ENCODE data around the gene ENTPD2.
"Not testable (repeated sequence)": the region's sequence is repeated elsewhere in the genome, so short reads cannot be mapped to it uniquely, and the experiment has no call there.

Gene ENTPD2

DNA sequence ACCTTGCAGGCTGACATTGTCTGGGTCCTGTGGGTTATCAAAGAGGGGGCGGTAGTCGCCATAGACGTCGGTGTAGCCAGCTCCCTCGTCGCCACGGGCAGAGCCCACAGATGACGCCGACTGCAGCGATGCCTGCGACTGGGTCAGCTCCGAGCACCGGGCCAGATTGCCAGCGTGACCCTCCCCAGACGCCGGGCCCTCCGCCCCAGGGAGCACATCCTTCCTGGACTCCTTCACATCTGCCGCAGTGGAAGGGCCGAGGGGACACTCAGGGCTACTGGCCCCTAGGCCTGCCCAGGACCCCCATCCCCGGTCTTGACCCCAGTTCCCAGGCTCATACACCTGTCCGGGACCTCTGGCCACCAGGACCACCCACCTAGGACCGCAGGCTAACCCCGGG is 39.7 kb downstream of the ENTPD2 start:
- no peak for DNase-seq

GRCh38 chr9:137013571-137013940 is 40.3 kb downstream of the ENTPD2 start:
- no peak for DNase-seq

- DNase-seq, result no peak
These were observed 40.9 kb downstream of the ENTPD2 start for GRCh38 chr9:137012694-137013570.

DNA sequence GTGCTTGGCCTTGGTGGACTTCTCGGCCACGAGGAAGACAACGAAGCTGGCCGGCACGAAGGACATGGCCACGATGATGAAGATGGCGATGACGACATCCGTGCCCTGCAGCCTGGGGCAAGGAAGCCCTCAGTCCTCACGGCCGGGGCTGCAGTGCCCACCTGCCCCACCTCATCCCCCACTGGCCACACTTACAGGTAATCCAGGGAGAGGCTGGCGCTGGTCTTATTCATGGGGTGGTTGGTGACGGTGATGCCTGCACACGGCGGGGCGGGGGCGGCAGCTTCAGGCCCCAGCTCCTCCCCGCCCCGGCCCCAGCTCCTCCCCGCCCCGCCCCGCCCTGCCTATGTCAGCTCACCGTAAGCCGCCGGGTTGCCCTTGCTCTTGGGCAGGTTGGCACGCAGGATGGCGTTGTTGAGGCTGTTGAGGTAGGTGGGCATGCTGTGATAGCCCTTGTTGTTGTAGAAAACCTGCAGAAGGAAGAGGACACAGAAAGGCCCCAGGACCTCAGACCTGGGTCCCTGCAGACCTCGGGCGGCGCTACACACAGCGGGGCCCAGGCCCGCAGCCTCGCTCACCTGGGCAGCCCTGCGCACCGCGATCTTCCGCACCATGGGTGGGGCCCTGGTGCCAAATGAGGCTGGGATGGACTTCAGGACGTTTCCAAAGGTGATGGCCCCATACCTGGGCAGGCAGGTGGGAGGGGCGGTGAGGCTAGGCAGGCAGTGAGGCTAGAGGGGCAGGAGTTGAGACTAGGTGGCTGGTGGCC is 41.8 kb downstream of the ENTPD2 start:
- no peak for DNase-seq

GRCh38 chr9:137011156-137011555 is 42.7 kb downstream of the ENTPD2 start:
- DNase-seq, result no peak

- no peak for DNase-seq
These were observed 43.7 kb downstream of the ENTPD2 start for GRCh38 chr9:137009938-137010732.

DNA sequence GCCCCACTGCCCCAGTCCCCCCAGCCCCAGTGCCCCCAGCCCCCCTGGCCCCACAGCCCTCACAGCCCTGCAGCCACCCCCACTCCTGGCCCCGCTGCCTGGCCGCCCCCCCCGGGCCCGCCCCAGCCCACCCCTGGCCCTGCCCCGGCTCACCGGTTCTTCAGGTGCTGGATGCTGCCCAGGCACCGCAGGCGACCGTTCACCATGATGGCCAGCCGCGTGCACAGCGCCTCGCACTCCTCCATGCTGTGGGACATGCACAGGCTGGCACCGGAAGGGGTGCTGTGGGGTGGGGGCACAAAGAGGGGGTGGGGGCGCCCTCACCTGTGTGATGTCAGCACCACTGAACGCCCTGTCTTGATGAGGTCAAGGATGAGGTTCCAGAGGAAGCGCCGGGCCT is 44.6 kb downstream of the ENTPD2 start:
- DNase-seq, result no peak

DNA sequence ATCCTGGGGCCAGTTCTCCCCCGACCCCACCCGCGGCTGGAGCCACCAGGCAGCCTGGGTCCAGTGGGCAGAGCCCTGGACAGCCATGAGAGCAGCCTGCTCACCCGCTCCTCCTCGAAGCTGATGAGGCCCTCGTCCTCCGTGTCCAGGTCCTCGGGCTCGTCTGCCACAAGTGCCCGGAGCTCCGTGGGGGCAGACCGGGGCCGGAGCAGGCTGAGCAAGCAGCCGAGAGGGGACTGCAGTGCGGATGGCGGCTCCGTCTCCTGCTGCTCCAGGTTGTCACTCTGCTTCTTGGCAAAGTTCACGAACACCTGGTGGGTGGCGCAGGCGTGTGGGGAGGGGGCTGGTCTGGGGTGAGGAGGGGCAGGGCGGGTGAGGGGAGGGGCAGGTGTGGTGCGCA is 45.5 kb downstream of the ENTPD2 start:
- no peak for DNase-seq

DNA sequence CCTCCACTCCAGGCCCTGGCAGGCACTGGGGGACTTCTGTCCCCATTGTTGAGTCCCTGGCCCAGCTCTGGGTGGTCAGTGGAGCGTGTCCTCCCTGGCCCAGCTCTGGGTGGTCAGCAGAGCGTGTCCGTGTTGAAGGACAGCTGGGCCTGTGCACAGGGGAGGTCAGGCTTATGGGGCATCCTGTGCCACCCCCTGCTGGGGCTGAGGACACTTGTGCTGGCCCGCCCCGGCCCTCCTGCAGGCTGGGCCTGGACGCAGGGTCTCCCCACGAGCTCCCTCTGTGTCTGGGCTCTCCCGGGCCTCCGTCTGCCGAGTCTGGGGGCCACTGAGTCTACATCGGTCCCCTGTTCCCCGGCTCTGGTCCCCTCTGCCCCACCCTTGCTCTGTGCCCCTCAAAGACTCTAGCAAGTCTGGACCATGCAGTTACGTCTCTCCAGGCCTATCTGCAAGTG is 46.0 kb downstream of the ENTPD2 start:
- no peak for DNase-seq

DNA sequence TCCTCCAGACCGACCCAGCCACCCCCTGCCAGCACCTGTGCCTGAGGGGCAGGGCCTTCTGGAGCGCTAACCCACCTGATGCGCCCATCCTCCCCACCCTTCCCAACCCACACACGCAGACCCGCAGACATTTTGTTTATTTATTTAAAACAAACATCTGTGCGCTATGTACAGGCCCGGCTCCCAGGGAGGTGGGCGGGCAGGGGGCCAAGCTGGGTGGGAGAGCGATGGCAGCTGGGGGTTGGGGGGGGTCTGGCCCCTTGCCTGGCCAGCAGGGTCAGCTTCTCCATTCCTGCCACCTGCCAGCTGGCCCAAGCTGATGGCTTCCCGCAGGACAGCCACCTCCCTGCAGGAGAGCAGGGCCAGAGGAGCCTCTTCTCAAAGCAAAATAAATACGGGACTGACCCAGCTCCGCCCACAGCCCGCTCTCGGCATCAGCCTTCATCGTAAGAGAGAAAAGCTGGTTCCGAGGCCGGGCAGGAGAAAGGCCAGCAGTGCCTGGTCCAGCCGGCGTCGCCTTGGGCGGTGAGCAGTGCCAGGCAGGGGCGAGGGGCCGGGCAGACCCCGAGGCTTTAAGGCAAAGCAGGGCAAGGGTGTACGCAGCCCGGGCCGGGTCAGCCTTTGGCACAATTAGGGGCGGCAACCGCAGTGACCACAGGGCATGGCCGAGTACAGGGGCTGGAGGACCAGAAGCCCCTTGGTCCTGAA is 46.6 kb downstream of the ENTPD2 start:
- DNase-seq, result no peak

DNA sequence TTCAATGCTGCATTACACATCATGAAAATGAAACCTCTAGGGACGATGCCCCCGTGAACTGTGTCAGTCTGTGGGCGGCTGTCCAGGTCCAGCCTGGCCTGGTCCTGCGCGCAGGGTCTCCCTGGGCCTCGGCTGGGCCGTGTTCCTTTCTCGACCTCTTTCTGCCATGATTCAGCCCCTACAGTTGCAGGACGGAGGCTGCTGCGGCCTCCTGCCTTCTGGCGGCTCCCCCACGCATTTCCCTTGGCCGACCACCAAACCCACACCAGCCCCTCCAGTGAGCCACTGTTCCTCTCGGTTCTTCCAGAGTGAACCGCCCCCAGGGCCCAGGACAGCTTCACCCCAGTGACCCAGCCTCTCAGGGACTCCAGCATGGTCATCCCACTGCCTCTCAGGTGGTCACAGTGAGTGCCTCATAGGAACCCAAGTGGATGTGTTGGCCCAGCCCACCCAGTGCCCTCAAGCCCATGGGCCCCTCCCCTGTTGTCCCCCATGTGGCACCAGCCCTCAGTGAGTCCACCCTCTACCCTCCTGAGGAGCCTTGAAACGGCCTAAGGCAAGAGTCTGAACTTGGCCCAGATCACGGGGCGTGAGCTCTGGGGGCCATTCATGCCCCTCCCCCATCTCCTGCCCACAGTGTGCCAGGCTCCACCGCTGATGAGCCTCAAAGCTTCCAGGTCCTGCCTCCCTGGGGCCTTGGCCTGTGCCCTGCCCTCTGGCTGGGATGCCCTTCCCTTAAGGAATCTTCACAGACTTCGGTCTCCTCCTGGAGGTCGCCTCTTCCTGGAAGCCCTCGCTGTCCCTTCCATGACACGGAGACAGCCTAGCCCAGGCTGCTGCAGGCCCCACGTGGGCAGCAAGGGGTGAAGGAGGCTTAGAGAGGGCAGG is 47.5 kb downstream of the ENTPD2 start:
- DNase-seq, result no peak

DNA sequence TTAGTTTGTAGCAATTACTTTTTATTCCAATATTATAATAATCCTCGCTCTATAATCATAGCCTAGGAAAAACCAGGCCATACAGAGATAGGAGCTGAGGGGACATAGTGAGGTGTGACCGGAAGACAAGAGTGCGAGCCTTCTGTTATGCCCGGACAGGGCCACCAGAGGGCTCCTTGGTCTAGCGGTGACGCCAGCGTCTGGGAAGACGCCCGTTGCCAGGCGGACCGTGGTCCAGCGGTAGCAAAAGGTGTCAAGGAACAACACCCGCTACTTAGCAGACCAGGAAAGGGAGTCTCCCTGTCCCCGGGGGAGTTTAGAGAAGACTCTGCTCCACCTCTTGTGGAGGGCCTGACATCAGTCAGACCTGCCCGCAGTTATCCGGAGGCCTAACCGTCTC is 49.6 kb downstream of the ENTPD2 start:
- DNase-seq, result not testable (repeated sequence)

GRCh38 chr9:137002646-137003041 is 51.2 kb downstream of the ENTPD2 start:
- DNase-seq, result no peak

DNA sequence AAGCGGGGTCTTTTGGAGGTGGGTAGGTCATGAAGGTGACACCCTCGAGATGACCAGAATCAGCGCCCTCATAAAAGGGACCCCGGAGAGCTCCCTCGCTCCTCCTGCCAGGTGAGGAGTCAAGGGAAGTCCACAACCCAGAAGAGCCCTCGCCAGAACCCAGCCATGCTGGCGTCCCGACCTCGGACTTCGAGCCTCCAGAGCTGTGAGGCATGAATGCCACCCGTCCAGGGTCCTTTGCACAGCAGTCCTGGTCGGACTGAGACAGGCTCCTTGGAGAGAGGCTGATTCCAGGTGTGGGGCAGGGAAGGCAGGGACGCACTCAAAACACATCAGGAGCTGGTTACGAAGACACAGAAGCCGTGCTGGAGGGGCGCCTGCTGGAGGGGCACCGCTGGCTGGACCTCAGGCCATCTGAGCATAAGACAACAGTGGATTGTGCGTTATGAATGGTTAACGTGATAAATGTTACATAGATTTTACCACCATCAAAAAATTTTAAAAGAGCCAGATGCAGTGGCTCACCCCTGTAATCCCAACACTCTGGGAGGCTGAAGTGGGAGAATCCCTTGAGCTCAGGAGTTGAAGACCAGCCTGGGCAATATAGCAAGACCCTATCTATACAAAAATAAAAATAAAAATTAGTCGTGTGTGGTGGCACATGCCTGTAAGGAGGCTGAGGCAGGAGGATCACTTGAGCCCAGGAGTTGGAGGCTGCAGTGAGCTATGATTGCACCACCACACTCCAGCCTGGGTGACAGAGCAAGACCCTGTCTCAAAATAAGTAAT is 51.8 kb downstream of the ENTPD2 start:
- DNase-seq, result no peak

GRCh38 chr9:137000177-137000930 is 53.5 kb downstream of the ENTPD2 start:
- DNase-seq, result no peak

Measured in stimulated activated CD4-positive, alpha-beta T cell treated with anti-CD3 and anti-CD28 coated beads, Interleukin-4, amount 100 ng/mL, for 1 hour (primary cell).